ENCODE results near the gene LTBP2.

Gene LTBP2

GRCh38 chr14:74611650-74612349 lies at the start of gene LTBP2:
Gene LTBP2, minus strand, starts transcription at chr14:74612237. Its CDS starts 293 bp downstream, at chr14:74611944.
- Histone ChIP-seq H3K36me3 (ENCODE audit: control insufficient read depth, insufficient read depth, low read length) (no peaks in the 10 kb centered on the region), H3K4me3 (ENCODE audit: low read length) (peak within 1 kb of the TSS; percentile 68), H3K27ac (ENCODE audit: low read depth, low read length) (no peak within 1 kb of the TSS), H3K4me1 (ENCODE audit: control insufficient read depth, insufficient read depth, low read length) (no peaks in the 10 kb centered on the region), H3K9ac (ENCODE audit: low read length) (no peak within 1 kb of the TSS), H3K27me3 (ENCODE audit: control insufficient read depth, insufficient read depth, low read length) (peaks cover 7% of the 10 kb centered on the region)

- Histone ChIP-seq H3K36me3 (ENCODE audit: control insufficient read depth, insufficient read depth, low read length) (peaks cover 13% of the 10 kb centered on the region), H3K4me1 (ENCODE audit: control insufficient read depth, insufficient read depth, low read length) (no peaks in the 10 kb centered on the region), H3K27me3 (ENCODE audit: control insufficient read depth, insufficient read depth, low read length) (no peaks in the 10 kb centered on the region), H3K27ac (ENCODE audit: low read depth, low read length) (no peak overlapping the region), H3K9ac (ENCODE audit: low read length) (no peak overlapping the region), H3K4me3 (ENCODE audit: low read length) (no peak overlapping the region)
Measured at GRCh38 chr14:74660863-74661262, 48.8 kb upstream of the LTBP2 start.

GRCh38 chr14:74660167-74660566 lies 48.1 kb upstream of the LTBP2 start:
- H3K4me3 ChIP-seq (ENCODE audit: low read length) = no peak overlapping the region
- H3K36me3 ChIP-seq (ENCODE audit: control insufficient read depth, insufficient read depth, low read length) = peaks cover 13% of the 10 kb centered on the region
- H3K27me3 ChIP-seq (ENCODE audit: control insufficient read depth, insufficient read depth, low read length) = no peaks in the 10 kb centered on the region
- no peak overlapping the region for H3K27ac ChIP-seq (ENCODE audit: low read depth, low read length)
- no peak overlapping the region for H3K9ac ChIP-seq (ENCODE audit: low read length)
- H3K4me1 ChIP-seq (ENCODE audit: control insufficient read depth, insufficient read depth, low read length) = no peaks in the 10 kb centered on the region

- H3K4me1 ChIP-seq (ENCODE audit: control insufficient read depth, insufficient read depth, low read length) = no peaks in the 10 kb centered on the region
- H3K27ac ChIP-seq (ENCODE audit: low read depth, low read length) = no peak overlapping the region
- H3K27me3 ChIP-seq (ENCODE audit: control insufficient read depth, insufficient read depth, low read length) = no peaks in the 10 kb centered on the region
- H3K9ac ChIP-seq (ENCODE audit: low read length) = no peak overlapping the region
- H3K4me3 ChIP-seq (ENCODE audit: low read length) = no peak overlapping the region
- H3K36me3 ChIP-seq (ENCODE audit: control insufficient read depth, insufficient read depth, low read length) = peaks cover 7% of the 10 kb centered on the region
Measured at GRCh38 chr14:74658535-74659131, 46.6 kb upstream of the LTBP2 start.

GRCh38 chr14:74656964-74657363 lies 44.9 kb upstream of the LTBP2 start:
- no peak overlapping the region for H3K4me3 ChIP-seq (ENCODE audit: low read length)
- H3K27ac ChIP-seq (ENCODE audit: low read depth, low read length) = no peak overlapping the region
- no peaks in the 10 kb centered on the region for H3K27me3 ChIP-seq (ENCODE audit: control insufficient read depth, insufficient read depth, low read length)
- no peaks in the 10 kb centered on the region for H3K4me1 ChIP-seq (ENCODE audit: control insufficient read depth, insufficient read depth, low read length)
- no peak overlapping the region for H3K9ac ChIP-seq (ENCODE audit: low read length)
- no peaks in the 10 kb centered on the region for H3K36me3 ChIP-seq (ENCODE audit: control insufficient read depth, insufficient read depth, low read length)

GRCh38 chr14:74655599-74656395 lies 43.8 kb upstream of the LTBP2 start:
- no peak overlapping the region for H3K27ac ChIP-seq (ENCODE audit: low read depth, low read length)
- no peaks in the 10 kb centered on the region for H3K27me3 ChIP-seq (ENCODE audit: control insufficient read depth, insufficient read depth, low read length)
- H3K4me1 ChIP-seq (ENCODE audit: control insufficient read depth, insufficient read depth, low read length) = no peaks in the 10 kb centered on the region
- H3K9ac ChIP-seq (ENCODE audit: low read length) = no peak overlapping the region
- H3K36me3 ChIP-seq (ENCODE audit: control insufficient read depth, insufficient read depth, low read length) = no peaks in the 10 kb centered on the region
- no peak overlapping the region for H3K4me3 ChIP-seq (ENCODE audit: low read length)

- Histone ChIP-seq H3K27me3 (ENCODE audit: control insufficient read depth, insufficient read depth, low read length) (no peaks in the 10 kb centered on the region), H3K4me3 (ENCODE audit: low read length) (no peak overlapping the region), H3K27ac (ENCODE audit: low read depth, low read length) (no peak overlapping the region), H3K9ac (ENCODE audit: low read length) (no peak overlapping the region), H3K4me1 (ENCODE audit: control insufficient read depth, insufficient read depth, low read length) (no peaks in the 10 kb centered on the region), H3K36me3 (ENCODE audit: control insufficient read depth, insufficient read depth, low read length) (no peaks in the 10 kb centered on the region)
Measured at GRCh38 chr14:74654931-74655330, 42.9 kb upstream of the LTBP2 start.

- no peaks in the 10 kb centered on the region for H3K27me3 ChIP-seq (ENCODE audit: control insufficient read depth, insufficient read depth, low read length)
- no peaks in the 10 kb centered on the region for H3K36me3 ChIP-seq (ENCODE audit: control insufficient read depth, insufficient read depth, low read length)
- H3K27ac ChIP-seq (ENCODE audit: low read depth, low read length) = no peak overlapping the region
- H3K4me1 ChIP-seq (ENCODE audit: control insufficient read depth, insufficient read depth, low read length) = no peaks in the 10 kb centered on the region
- H3K4me3 ChIP-seq (ENCODE audit: low read length) = no peak overlapping the region
- no peak overlapping the region for H3K9ac ChIP-seq (ENCODE audit: low read length)
Measured at GRCh38 chr14:74653386-74654138, 41.5 kb upstream of the LTBP2 start.

- H3K36me3 ChIP-seq (ENCODE audit: control insufficient read depth, insufficient read depth, low read length) = no peaks in the 10 kb centered on the region
- no peaks in the 10 kb centered on the region for H3K4me1 ChIP-seq (ENCODE audit: control insufficient read depth, insufficient read depth, low read length)
- no peak overlapping the region for H3K4me3 ChIP-seq (ENCODE audit: low read length)
- no peaks in the 10 kb centered on the region for H3K27me3 ChIP-seq (ENCODE audit: control insufficient read depth, insufficient read depth, low read length)
- H3K9ac ChIP-seq (ENCODE audit: low read length) = no peak overlapping the region
- H3K27ac ChIP-seq (ENCODE audit: low read depth, low read length) = no peak overlapping the region
Measured at GRCh38 chr14:74652541-74652940, 40.5 kb upstream of the LTBP2 start.

GRCh38 chr14:74650927-74651686 lies 39.1 kb upstream of the LTBP2 start:
- no peak overlapping the region for H3K27ac ChIP-seq (ENCODE audit: low read depth, low read length)

GRCh38 chr14:74649673-74650072 lies 37.6 kb upstream of the LTBP2 start:
- no peaks in the 10 kb centered on the region for H3K27me3 ChIP-seq (ENCODE audit: control insufficient read depth, insufficient read depth, low read length)
- no peak overlapping the region for H3K9ac ChIP-seq (ENCODE audit: low read length)
- no peak overlapping the region for H3K4me3 ChIP-seq (ENCODE audit: low read length)
- H3K4me1 ChIP-seq (ENCODE audit: control insufficient read depth, insufficient read depth, low read length) = no peaks in the 10 kb centered on the region
- no peak overlapping the region for H3K27ac ChIP-seq (ENCODE audit: low read depth, low read length)
- no peaks in the 10 kb centered on the region for H3K36me3 ChIP-seq (ENCODE audit: control insufficient read depth, insufficient read depth, low read length)

More at GRCh38 chr14:74650927-74651686, 39.1 kb upstream of the LTBP2 start:
- Histone ChIP-seq H3K36me3 (ENCODE audit: control insufficient read depth, insufficient read depth, low read length) (no peaks in the 10 kb centered on the region), H3K4me3 (ENCODE audit: low read length) (no peak overlapping the region), H3K4me1 (ENCODE audit: control insufficient read depth, insufficient read depth, low read length) (no peaks in the 10 kb centered on the region), H3K27me3 (ENCODE audit: control insufficient read depth, insufficient read depth, low read length) (no peaks in the 10 kb centered on the region), H3K9ac (ENCODE audit: low read length) (no peak overlapping the region)

Data from rectal smooth muscle tissue (tissue), 1 donor.